IPS-18a (cell line): ENCODE measurements around the gene NOTCH2.

Experiments
- H3K27ac ChIP-seq: one replicate; pipeline ENCODE4 v1.5.1; 2013; ENCODE audit warnings: low read length
- H3K27me3 ChIP-seq: one replicate; pipeline ENCODE4 v1.6.1; 2013; ENCODE audit warnings: mild to moderate bottlenecking, low read length; ENCODE audit not compliant: control insufficient read depth, insufficient read depth
- H3K36me3 ChIP-seq: one replicate; pipeline ENCODE4 v1.6.1; 2013; ENCODE audit warnings: low read depth, low read length; ENCODE audit not compliant: control insufficient read depth
- H3K4me1 ChIP-seq: one replicate; pipeline ENCODE4 v1.6.1; 2013; ENCODE audit warnings: low read depth, low read length; ENCODE audit not compliant: control insufficient read depth
- H3K4me3 ChIP-seq: one replicate; pipeline ENCODE4 v1.5.1; 2013; ENCODE audit warnings: low read length
- H3K9ac ChIP-seq: one replicate; pipeline ENCODE4 v1.6.1; 2013; ENCODE audit warnings: mild to moderate bottlenecking, low read length, moderate library complexity
- H3K9me3 ChIP-seq: one replicate; pipeline ENCODE4 v1.6.1; 2013; ENCODE audit warnings: low read depth, low read length; ENCODE audit not compliant: control insufficient read depth

NOTCH2 gene

GRCh38 chr1:119952496-119952895 is 117.0 kb downstream of the NOTCH2 start:
- no peaks in the 10 kb centered on the region for H3K27me3 ChIP-seq
- H3K4me1 ChIP-seq = no peaks in the 10 kb centered on the region
- peaks cover 23% of the 10 kb centered on the region for H3K36me3 ChIP-seq
- no peaks in the 10 kb centered on the region for H3K9me3 ChIP-seq
- H3K9ac ChIP-seq = no peak overlapping the region
- no peak overlapping the region for H3K4me3 ChIP-seq
- H3K27ac ChIP-seq = no peak overlapping the region

- no peaks in the 10 kb centered on the region for H3K4me1 ChIP-seq
- no peaks in the 10 kb centered on the region for H3K27me3 ChIP-seq
- H3K9ac ChIP-seq = no peak overlapping the region
- H3K36me3 ChIP-seq = peaks cover 15% of the 10 kb centered on the region
- no peak overlapping the region for H3K4me3 ChIP-seq
- no peak overlapping the region for H3K27ac ChIP-seq
- H3K9me3 ChIP-seq = no peaks in the 10 kb centered on the region
Measured at GRCh38 chr1:119948342-119949214, 120.9 kb downstream of the NOTCH2 start.

GRCh38 chr1:119947468-119947867 is 122.0 kb downstream of the NOTCH2 start:
- H3K9ac ChIP-seq = no peak overlapping the region
- no peaks in the 10 kb centered on the region for H3K27me3 ChIP-seq
- H3K36me3 ChIP-seq = peaks cover 11% of the 10 kb centered on the region
- H3K4me3 ChIP-seq = no peak overlapping the region
- no peaks in the 10 kb centered on the region for H3K9me3 ChIP-seq
- no peak overlapping the region for H3K27ac ChIP-seq
- no peaks in the 10 kb centered on the region for H3K4me1 ChIP-seq

GRCh38 chr1:119946724-119947123 is 122.7 kb downstream of the NOTCH2 start:
- no peak overlapping the region for H3K9ac ChIP-seq
- no peaks in the 10 kb centered on the region for H3K4me1 ChIP-seq
- peaks cover 10% of the 10 kb centered on the region for H3K36me3 ChIP-seq
- H3K27me3 ChIP-seq = no peaks in the 10 kb centered on the region
- H3K27ac ChIP-seq = no peak overlapping the region
- no peak overlapping the region for H3K4me3 ChIP-seq
- H3K9me3 ChIP-seq = no peaks in the 10 kb centered on the region

GRCh38 chr1:119943216-119943615 is 126.2 kb downstream of the NOTCH2 start:
- no peak overlapping the region for H3K27ac ChIP-seq
- no peaks in the 10 kb centered on the region for H3K4me1 ChIP-seq
- H3K4me3 ChIP-seq = no peak overlapping the region
- no peak overlapping the region for H3K9ac ChIP-seq
- H3K27me3 ChIP-seq = no peaks in the 10 kb centered on the region
- H3K9me3 ChIP-seq = no peaks in the 10 kb centered on the region
- peaks cover 19% of the 10 kb centered on the region for H3K36me3 ChIP-seq

GRCh38 chr1:119941392-119941791 is 128.1 kb downstream of the NOTCH2 start:
- no peaks in the 10 kb centered on the region for H3K27me3 ChIP-seq
- no peaks in the 10 kb centered on the region for H3K4me1 ChIP-seq
- peaks cover 23% of the 10 kb centered on the region for H3K36me3 ChIP-seq
- H3K4me3 ChIP-seq = no peak overlapping the region
- H3K9me3 ChIP-seq = no peaks in the 10 kb centered on the region
- no peak overlapping the region for H3K9ac ChIP-seq
- no peak overlapping the region for H3K27ac ChIP-seq

GRCh38 chr1:119940697-119941096 is 128.8 kb downstream of the NOTCH2 start:
- Histone ChIP-seq H3K4me3 (no peak overlapping the region), H3K36me3 (peaks cover 27% of the 10 kb centered on the region), H3K27ac (no peak overlapping the region), H3K9ac (no peak overlapping the region), H3K27me3 (no peaks in the 10 kb centered on the region), H3K9me3 (no peaks in the 10 kb centered on the region), H3K4me1 (no peaks in the 10 kb centered on the region)

- H3K4me1 ChIP-seq = no peaks in the 10 kb centered on the region
- H3K27ac ChIP-seq = no peak overlapping the region
- no peak overlapping the region for H3K9ac ChIP-seq
- H3K9me3 ChIP-seq = no peaks in the 10 kb centered on the region
- no peak overlapping the region for H3K4me3 ChIP-seq
- H3K27me3 ChIP-seq = no peaks in the 10 kb centered on the region
- H3K36me3 ChIP-seq = peaks cover 34% of the 10 kb centered on the region
Measured at GRCh38 chr1:119937198-119937597, 132.3 kb downstream of the NOTCH2 start.

- no peaks in the 10 kb centered on the region for H3K27me3 ChIP-seq
- no peaks in the 10 kb centered on the region for H3K4me1 ChIP-seq
- no peak overlapping the region for H3K4me3 ChIP-seq
- peaks cover 34% of the 10 kb centered on the region for H3K36me3 ChIP-seq
- H3K27ac ChIP-seq = no peak overlapping the region
- H3K9ac ChIP-seq = no peak overlapping the region
- H3K9me3 ChIP-seq = no peaks in the 10 kb centered on the region
Measured at GRCh38 chr1:119935915-119936314, 133.5 kb downstream of the NOTCH2 start.

- H3K27ac ChIP-seq = no peak overlapping the region
- H3K9ac ChIP-seq = no peak overlapping the region
- H3K9me3 ChIP-seq = no peaks in the 10 kb centered on the region
- no peak overlapping the region for H3K4me3 ChIP-seq
- H3K4me1 ChIP-seq = no peaks in the 10 kb centered on the region
- H3K27me3 ChIP-seq = no peaks in the 10 kb centered on the region
- peaks cover 32% of the 10 kb centered on the region for H3K36me3 ChIP-seq
Measured at GRCh38 chr1:119935373-119935772, 134.1 kb downstream of the NOTCH2 start.

GRCh38 chr1:119933397-119933796 is 136.1 kb downstream of the NOTCH2 start:
- peaks cover 28% of the 10 kb centered on the region for H3K36me3 ChIP-seq
- H3K9ac ChIP-seq = no peak overlapping the region

More at GRCh38 chr1:119933397-119933796, 136.1 kb downstream of the NOTCH2 start:
- no peaks in the 10 kb centered on the region for H3K4me1 ChIP-seq
- H3K27ac ChIP-seq = no peak overlapping the region
- no peaks in the 10 kb centered on the region for H3K27me3 ChIP-seq
- no peak overlapping the region for H3K4me3 ChIP-seq
- H3K9me3 ChIP-seq = no peaks in the 10 kb centered on the region
